Measurements from ENCODE around the gene STK32B.

- TF ChIP-seq GATA2 (IDR thresholded peaks at IDR 0.05; ENCODE audit: low read depth, low read length) (no peak), GATA3 (IDR thresholded peaks at IDR 0.05; ENCODE audit: low read depth, low read length) (no peak)
Observed at GRCh38 chr4:5041699-5042098, 9.6 kb upstream of the STK32B start.

All from SH-SY5Y (cell line).